Left lung (tissue), 10 donors: ENCODE measurements around the gene PAPPA. TPM values are rescaled to one million over a fixed set of nuclear protein-coding genes. Genes with fewer than 3 reads are reported as not detected.

Experiments
- ATAC-seq: fragments of 200-7000 bp; cut with Tn5 transposase; one replicate; pipeline ENCODE4 v1.9.1; 2020; ENCODE audit warnings: moderate library complexity
- DNase-seq, 4 donors: peaks; one replicate each; pipeline ENCODE4 v3.0.0-alpha.2; 2013 to 2020
- H3K27ac ChIP-seq, 2 donors: fragments of 200-600 bp; sonication (generic) in 1 of 2; one replicate each; pipeline versions ENCODE4 v1.5.0 to v1.8.0; 2020 to 2021
- H3K27me3 ChIP-seq, 2 donors: fragments of 200-600 bp; sonication (generic) in 1 of 2; one replicate each; pipeline versions ENCODE4 v1.5.0 to v1.8.0; 2020 to 2021
- H3K36me3 ChIP-seq, 2 donors: fragments of 200-600 bp; sonication (generic) in 1 of 2; one replicate each; pipeline versions ENCODE4 v1.5.0 to v1.8.0; 2020 to 2021
- H3K4me1 ChIP-seq, 2 donors: fragments of 200-600 bp; one replicate each; pipeline ENCODE4 v1.8.0; 2021
- H3K4me3 ChIP-seq, 2 donors: fragments of 200-600 bp; sonication (generic) in 1 of 2; one replicate each; pipeline versions ENCODE4 v1.5.0 to v1.8.0; 2020 to 2021; ENCODE audit warnings: mild to moderate bottlenecking in 1 of 2
- H3K9me3 ChIP-seq, 2 donors: fragments of 200-600 bp; sonication (generic) in 1 of 2; one replicate each; pipeline versions ENCODE4 v1.5.0 to v1.8.0; 2020 to 2021
- CTCF ChIP-seq, 2 donors: fragments of 200-600 bp; sonication (generic) in 1 of 2; IDR thresholded peaks; one replicate each; pipeline versions ENCODE4 v1.5.0 to v1.8.0; 2021; ENCODE audit warnings: antibody characterized with exemption in 2 of 2
- intact Hi-C, 2 donors: fragments of 100-400 bp; cut with DNase I; formaldehyde crosslinking; loops; one replicate each; pipeline versions ENCODE4 v1.11.2 to v1.14.2; 2022
- polyA plus RNA-seq, 6 donors: library from polyadenylated mRNA; unstranded; fragments of 120-200 nt; gene quantifications; one replicate each; pipeline ENCODE4 v1.2.1, GENCODE V29; 2013; ENCODE audit not compliant: insufficient read length in 6 of 6
- total RNA-seq, 2 donors: library from RNA; stranded (reverse); fragmentation: NEBNext Ultra II Directional; extraction: Animal tissue kit (Norgen Biotek cat#: 25700); gene quantifications; one replicate each; pipeline ENCODE4 v1.2.1, GENCODE V29; 2021
- donor health status: DM: no; HTN: yes; CAD: no.
- donor health status: DM: no; HTN: no; CAD: no.

The PAPPA gene
- total and polyA plus RNA-seq, 8 donors = 1.1 to 9.8 (median 1.3) TPM

- intact Hi-C loops = no loop called here
- DNase-seq = no peak
These were observed 239.6 kb downstream of the PAPPA start for GRCh38 chr9:116393198-116393597.

GRCh38 chr9:116394070-116394469 lies 240.5 kb downstream of the PAPPA start:
- Histone ChIP-seq H3K36me3 (no peaks in the 10 kb centered on the region), H3K4me1 (no peaks in the 10 kb centered on the region), H3K27ac (no peak overlapping the region), H3K4me3 (no peak overlapping the region), H3K27me3 (no peaks in the 10 kb centered on the region), H3K9me3 (no peaks in the 10 kb centered on the region)
- DNase-seq = no peak
- no peak for ATAC-seq
- intact Hi-C loops = no loop called here
- TF ChIP-seq CTCF (IDR thresholded peaks at IDR 0.05) = no peak

More at GRCh38 chr9:116393198-116393597, 239.6 kb downstream of the PAPPA start:
- Histone ChIP-seq H3K4me1 (no peaks in the 10 kb centered on the region), H3K27me3 (no peaks in the 10 kb centered on the region), H3K4me3 (no peak overlapping the region), H3K36me3 (no peaks in the 10 kb centered on the region), H3K27ac (no peak overlapping the region), H3K9me3 (no peaks in the 10 kb centered on the region)
- TF ChIP-seq CTCF (IDR thresholded peaks at IDR 0.05) = no peak
- ATAC-seq = no peak

GRCh38 chr9:116394894-116395698 lies 241.5 kb downstream of the PAPPA start:
- H3K4me3 ChIP-seq = no peak overlapping the region
- no peaks in the 10 kb centered on the region for H3K36me3 ChIP-seq
- no peaks in the 10 kb centered on the region for H3K27me3 ChIP-seq
- DNase-seq (no peak), ATAC-seq (no peak)
- no peak for TF ChIP-seq CTCF (IDR thresholded peaks at IDR 0.05)
- no peaks in the 10 kb centered on the region for H3K9me3 ChIP-seq
- no peak overlapping the region for H3K27ac ChIP-seq
- no peaks in the 10 kb centered on the region for H3K4me1 ChIP-seq
- intact Hi-C loops = no loop called here

- Histone ChIP-seq H3K27ac (no peak overlapping the region), H3K9me3 (no peaks in the 10 kb centered on the region), H3K4me3 (no peak overlapping the region), H3K27me3 (no peaks in the 10 kb centered on the region), H3K36me3 (no peaks in the 10 kb centered on the region), H3K4me1 (no peaks in the 10 kb centered on the region)
- intact Hi-C loops = no loop called here
- DNase-seq (no peak), ATAC-seq (no peak)
- TF ChIP-seq CTCF (IDR thresholded peaks at IDR 0.05) = no peak
These were observed 242.1 kb downstream of the PAPPA start for GRCh38 chr9:116395699-116396037.

GRCh38 chr9:116403171-116403570 lies 249.6 kb downstream of the PAPPA start:
- Histone ChIP-seq H3K4me3 (no peak overlapping the region), H3K27me3 (no peaks in the 10 kb centered on the region), H3K27ac (no peak overlapping the region), H3K9me3 (no peaks in the 10 kb centered on the region), H3K4me1 (no peaks in the 10 kb centered on the region), H3K36me3 (no peaks in the 10 kb centered on the region)
- ATAC-seq (no peak), DNase-seq (no peak)
- intact Hi-C loops = no loop called here
- TF ChIP-seq CTCF (IDR thresholded peaks at IDR 0.05) = no peak
